Mucosa of stomach (tissue), 1 donor: ENCODE data around the gene EEF2KMT.
A peak's percentile ranks its signal among the peaks of the same experiment; 100 is the strongest.
"Not testable (repeated sequence)": the region's sequence is repeated elsewhere in the genome, so short reads cannot be mapped to it uniquely, and the experiment has no call there.

ENCODE experiments used
- H3K27me3 ChIP-seq: one replicate; pipeline ENCODE4 v1.7.0; 2013; ENCODE audit warnings: mild to moderate bottlenecking, low read length; ENCODE audit not compliant: control insufficient read depth, insufficient read depth
- H3K36me3 ChIP-seq: one replicate; pipeline ENCODE4 v1.7.0; 2013; ENCODE audit warnings: low read length; ENCODE audit not compliant: control insufficient read depth, insufficient read depth
- H3K4me1 ChIP-seq: one replicate; pipeline ENCODE4 v1.7.0; 2013; ENCODE audit warnings: mild to moderate bottlenecking, low read length; ENCODE audit not compliant: control insufficient read depth, insufficient read depth
- H3K4me3 ChIP-seq: one replicate; pipeline ENCODE4 v1.7.0; 2013; ENCODE audit warnings: low read length
- H3K9ac ChIP-seq: one replicate; pipeline ENCODE4 v1.7.0; 2013; ENCODE audit warnings: mild to moderate bottlenecking, low read length, moderate library complexity
- H3K9me3 ChIP-seq: one replicate; pipeline ENCODE4 v1.7.0; 2013; ENCODE audit warnings: mild to moderate bottlenecking, low read length, moderate library complexity; ENCODE audit not compliant: control insufficient read depth
- donor health status: Pancreatic carcinoma.

EEF2KMT gene

DNA sequence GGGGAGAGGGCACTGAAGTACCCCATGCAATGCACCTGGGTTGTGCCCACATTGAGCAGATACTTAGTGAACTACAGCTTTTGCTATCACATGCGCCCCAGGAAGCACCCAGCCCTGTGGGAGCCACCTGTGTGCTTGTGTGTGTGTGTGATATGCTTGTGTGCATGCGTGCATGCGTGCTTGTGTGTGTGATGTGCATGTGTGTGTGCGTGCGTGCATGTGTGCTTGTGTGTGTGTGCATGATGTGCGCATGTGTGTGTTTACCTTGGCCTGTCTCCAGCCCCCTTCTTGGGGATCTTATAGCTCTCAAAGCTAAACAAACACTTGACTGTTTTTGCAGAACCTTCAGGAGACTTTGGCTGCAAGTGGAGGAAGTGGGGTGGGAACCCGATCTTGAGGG is 32.7 kb downstream of the EEF2KMT start:
- no peaks in the 10 kb centered on the region for H3K36me3 ChIP-seq
- peak overlapping the region; percentile 57 for H3K9ac ChIP-seq
- H3K27me3 ChIP-seq = no peaks in the 10 kb centered on the region
- peak overlapping the region; percentile 2 for H3K4me3 ChIP-seq
- H3K9me3 ChIP-seq = no peaks in the 10 kb centered on the region
- H3K4me1 ChIP-seq = peaks cover 19% of the 10 kb centered on the region

DNA sequence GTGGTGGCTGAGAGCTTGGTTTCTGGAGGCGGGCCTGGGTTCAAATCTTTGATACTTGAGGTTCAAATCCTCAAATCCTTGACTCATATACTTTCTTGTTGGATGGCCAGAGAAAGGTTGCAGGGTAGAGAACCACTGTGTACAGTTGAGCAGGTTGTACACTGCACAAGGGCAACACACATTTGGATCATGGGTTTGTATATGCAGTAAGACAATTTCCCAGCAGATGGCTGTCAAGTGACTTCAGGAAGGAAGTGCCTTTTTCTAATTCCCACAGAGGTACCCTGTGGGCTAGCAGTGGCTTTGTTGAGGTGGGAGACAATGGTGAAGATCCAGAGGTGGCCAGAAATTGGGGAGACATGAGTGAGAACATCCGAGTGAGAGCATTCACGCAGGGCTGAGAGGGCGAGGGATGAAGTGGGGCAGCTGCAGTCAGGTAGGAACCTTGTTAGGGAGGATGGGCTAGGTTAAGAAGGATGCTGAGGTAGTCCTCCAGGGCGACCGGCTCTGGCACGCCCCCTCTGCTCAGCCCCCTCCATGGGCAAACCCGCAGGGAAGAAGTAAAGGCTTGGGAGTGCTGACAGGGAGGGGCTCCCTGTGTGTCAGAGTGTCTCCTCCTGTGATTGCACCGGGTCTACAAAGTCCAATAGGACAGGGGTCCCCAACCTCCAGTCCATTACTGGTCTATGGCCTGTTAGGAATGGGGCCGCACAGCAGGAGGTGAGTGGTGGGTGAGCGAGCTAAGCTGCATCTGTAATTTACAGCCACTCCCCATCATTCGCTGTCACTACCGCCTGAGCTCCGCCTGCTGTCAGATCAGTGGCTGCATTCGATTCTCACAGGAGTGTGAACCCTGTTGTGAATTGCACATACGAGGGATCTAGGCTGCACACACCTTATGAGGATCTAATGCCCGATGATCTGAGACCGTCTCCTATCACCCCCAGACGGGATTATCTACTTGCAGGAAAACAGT is 34.5 kb downstream of the EEF2KMT start:
- Histone ChIP-seq H3K9me3 (no peaks in the 10 kb centered on the region), H3K9ac (no peak overlapping the region)

DNA sequence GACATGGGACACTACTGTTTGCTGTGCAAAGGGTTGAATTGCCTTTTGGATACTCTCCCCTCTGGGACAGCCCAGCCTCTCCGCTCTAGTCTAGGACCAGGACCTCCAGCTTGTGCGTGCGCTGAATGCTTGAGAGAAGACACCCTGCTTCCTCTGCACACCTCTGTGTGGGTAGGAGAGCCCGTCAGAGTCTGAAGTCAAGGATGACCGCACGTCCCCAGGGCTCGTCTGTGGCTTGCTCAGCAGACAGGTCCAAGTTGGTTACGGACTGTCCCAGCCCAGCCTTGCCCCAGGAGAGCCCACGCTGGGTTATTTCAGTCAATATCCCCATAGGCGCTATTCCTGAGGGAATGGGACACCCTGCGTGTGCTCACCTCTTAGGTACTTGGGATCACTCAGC is 35.5 kb downstream of the EEF2KMT start:
- Histone ChIP-seq H3K36me3 (no peaks in the 10 kb centered on the region), H3K4me3 (no peak overlapping the region), H3K27me3 (no peaks in the 10 kb centered on the region), H3K9ac (no peak overlapping the region), H3K9me3 (no peaks in the 10 kb centered on the region), H3K4me1 (peaks cover 19% of the 10 kb centered on the region)

More for the DNA sequence above, 34.5 kb downstream of the EEF2KMT start:
- no peaks in the 10 kb centered on the region for H3K36me3 ChIP-seq
- H3K4me3 ChIP-seq = no peak overlapping the region
- no peaks in the 10 kb centered on the region for H3K27me3 ChIP-seq
- H3K4me1 ChIP-seq = peaks cover 19% of the 10 kb centered on the region

DNA sequence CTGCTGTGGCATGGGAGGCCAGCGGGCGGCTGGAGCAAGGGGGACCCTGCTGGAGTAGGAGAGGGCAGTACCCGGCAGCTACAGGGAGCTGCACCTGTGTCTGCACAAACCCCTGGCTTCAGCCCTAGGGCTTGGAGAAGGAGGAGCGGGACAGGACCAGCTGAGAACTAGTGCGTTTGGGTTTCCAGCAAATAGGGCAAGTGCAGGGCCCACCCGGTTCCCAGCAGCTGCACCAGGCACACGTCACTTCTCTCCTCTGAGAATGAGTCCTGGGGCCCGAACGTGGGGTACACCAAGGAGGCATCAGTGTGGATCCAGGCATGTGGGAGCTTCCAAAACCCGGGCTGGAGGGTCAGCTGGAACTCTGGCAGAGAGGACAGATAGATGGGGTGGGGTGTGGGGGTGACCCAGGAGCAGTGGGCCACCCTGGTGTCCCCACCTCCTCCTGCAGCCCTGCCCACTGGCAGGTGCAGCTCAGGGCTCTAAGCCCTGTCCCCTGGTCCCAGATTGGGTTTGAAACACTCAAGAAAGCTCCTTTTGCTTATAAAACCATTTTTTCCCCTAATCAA is 37.4 kb downstream of the EEF2KMT start:
- no peaks in the 10 kb centered on the region for H3K27me3 ChIP-seq
- no peaks in the 10 kb centered on the region for H3K36me3 ChIP-seq
- no peak overlapping the region for H3K9ac ChIP-seq
- H3K9me3 ChIP-seq = no peaks in the 10 kb centered on the region
- peaks cover 7% of the 10 kb centered on the region for H3K4me1 ChIP-seq
- no peak overlapping the region for H3K4me3 ChIP-seq

DNA sequence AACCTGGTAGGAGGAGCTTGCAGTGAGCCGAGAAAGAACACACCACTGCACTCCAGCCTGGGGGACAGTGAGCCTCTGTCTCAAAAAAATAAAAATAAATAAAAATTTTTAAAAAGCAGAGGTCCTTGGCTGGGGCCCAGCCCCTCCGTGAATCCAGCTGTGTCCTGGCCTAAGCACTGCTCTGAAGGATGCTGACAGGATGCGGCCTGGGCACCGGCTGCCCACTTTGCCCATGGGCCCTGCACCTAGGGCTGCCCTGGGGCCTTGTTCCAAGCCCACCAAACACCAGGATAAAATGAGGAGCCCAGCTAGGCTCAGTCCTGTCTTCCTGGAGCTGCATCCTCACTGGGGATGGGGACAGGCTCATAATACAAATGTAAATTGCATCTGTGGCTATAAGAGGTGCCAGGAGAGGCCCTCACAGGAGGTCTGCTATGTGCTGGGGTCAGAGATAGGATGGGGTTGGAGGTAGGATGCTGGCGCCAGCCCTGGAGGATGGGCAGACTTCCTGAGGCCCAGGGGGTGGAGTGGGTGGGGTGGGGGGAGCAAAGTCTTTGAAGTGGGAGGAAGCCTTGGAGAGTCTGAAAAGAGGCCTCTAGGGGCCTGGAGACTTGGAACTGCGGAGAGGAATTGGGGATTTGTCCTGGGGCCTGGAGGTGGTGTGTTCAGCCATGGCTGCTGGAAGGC is 38.1 kb downstream of the EEF2KMT start:
- H3K9ac ChIP-seq = no peak overlapping the region
- no peaks in the 10 kb centered on the region for H3K36me3 ChIP-seq
- no peaks in the 10 kb centered on the region for H3K27me3 ChIP-seq
- peaks cover under 1% of the 10 kb centered on the region for H3K4me1 ChIP-seq
- no peak overlapping the region for H3K4me3 ChIP-seq
- no peaks in the 10 kb centered on the region for H3K9me3 ChIP-seq

DNA sequence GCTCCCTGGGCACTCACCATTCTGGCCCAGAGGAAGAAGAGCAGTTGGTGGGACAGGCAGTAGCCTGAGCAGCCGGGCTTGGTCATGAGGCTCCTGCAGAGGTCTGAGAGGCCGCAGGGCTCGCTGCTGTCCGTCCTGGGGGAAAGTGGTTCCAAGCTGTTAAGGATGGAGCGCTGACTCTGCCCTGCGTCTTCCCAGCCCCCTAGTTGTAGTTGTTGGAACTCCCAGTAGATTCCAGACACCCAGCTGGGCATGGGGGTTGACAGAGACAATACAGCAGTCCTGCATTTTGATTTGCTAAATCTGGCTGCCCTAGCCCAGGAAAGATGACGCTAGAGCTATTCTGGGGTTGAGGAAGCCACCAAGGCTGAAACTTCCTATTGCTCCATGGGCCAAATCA is 39.1 kb downstream of the EEF2KMT start:
- H3K36me3 ChIP-seq = no peaks in the 10 kb centered on the region
- H3K27me3 ChIP-seq = no peaks in the 10 kb centered on the region
- no peaks in the 10 kb centered on the region for H3K4me1 ChIP-seq
- no peaks in the 10 kb centered on the region for H3K9me3 ChIP-seq
- H3K4me3 ChIP-seq = no peak overlapping the region
- no peak overlapping the region for H3K9ac ChIP-seq

DNA sequence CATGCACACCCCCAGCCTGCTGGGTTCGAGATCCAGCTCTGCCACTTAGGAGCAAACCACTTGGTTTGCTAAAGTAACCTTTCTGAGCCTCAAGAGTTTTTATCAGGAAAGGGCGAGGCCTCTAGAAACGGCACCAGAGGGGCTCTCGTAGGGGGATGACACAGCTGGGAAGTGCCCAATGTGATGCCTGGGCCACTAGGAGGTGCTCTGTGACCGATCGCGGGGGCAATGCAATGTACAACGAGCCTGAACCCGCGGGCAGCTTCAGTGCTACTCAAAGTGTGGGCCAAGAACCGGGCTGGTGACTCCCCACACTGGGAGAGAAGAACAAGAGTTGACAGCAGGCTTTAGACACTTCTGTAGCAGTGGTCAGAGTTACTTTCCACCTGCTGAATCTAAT is 41.2 kb downstream of the EEF2KMT start:
- Histone ChIP-seq H3K9ac (no peak overlapping the region), H3K36me3 (no peaks in the 10 kb centered on the region), H3K9me3 (no peaks in the 10 kb centered on the region), H3K4me1 (no peaks in the 10 kb centered on the region), H3K4me3 (no peak overlapping the region), H3K27me3 (no peaks in the 10 kb centered on the region)

DNA sequence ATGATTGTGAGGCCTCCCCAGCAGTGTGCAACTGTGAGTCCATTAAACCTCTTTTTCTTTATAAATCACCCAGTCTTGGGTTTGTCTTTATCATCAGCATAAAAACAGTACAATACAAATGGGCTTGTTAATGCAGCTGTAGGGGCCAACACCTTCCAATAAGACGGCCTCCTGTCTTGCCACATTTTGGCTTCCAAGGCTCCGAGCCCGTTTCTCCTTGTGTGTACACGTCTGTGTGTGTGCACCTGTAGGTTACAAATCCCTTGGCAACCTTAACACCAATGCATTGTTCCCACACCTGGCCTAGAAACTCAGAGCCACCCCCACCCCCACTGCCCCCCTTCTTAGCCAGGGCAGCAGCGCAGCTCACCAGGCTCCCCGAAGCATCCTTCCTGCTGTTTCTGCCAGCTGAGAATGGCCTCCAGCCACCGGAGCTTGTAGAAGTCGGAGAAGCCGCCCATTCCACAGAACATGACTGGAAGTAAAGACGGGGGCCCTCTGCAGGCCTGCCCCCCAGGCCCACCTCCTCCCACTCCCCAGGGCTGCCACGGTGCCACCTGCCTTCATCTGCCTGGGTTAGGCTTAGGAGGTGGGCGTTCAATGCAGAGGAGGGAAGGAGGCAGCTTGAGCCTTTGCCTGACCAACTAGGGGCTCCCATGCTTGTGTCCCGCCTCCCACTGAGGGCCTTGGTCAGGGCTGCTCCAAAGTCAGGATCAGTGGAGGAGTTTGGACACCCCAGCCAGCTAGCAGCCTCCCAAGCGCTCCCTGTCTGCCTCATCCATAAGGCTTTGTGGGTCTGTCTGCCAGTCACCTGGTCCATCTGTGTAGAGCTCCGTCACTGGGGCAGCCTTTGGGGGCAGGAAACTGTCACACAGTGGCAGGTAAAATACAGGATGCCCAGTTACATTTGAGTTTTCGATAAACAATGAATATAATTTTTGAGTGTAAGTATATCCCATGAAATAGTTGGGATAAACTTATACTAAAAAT is 42.4 kb downstream of the EEF2KMT start:
- no peaks in the 10 kb centered on the region for H3K36me3 ChIP-seq
- no peak overlapping the region for H3K4me3 ChIP-seq
- no peaks in the 10 kb centered on the region for H3K27me3 ChIP-seq
- no peak overlapping the region for H3K9ac ChIP-seq
- no peaks in the 10 kb centered on the region for H3K4me1 ChIP-seq
- no peaks in the 10 kb centered on the region for H3K9me3 ChIP-seq

DNA sequence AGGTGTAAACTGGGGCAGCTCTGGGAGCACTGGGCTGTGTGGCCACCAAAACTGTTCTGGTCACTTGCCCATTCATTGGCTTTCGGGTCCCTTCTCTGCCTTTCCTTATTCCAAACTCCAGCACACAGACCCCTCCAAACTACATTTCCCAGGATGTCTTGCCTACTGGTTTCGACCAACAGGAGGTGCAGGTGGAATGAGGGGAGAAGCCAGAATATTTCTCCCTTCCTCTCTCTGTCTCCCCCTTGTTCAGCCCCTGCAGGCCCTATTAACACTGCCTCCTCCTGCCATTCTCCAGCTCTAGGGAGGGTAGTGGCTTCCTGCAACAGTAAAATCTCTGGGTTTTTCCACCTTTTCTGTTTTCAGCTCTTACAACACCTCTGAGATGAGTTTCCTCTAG is 50.7 kb downstream of the EEF2KMT start:
- Histone ChIP-seq H3K4me1 (no peaks in the 10 kb centered on the region), H3K36me3 (no peaks in the 10 kb centered on the region), H3K4me3 (no peak overlapping the region), H3K9ac (no peak overlapping the region), H3K27me3 (no peaks in the 10 kb centered on the region), H3K9me3 (no peaks in the 10 kb centered on the region)

DNA sequence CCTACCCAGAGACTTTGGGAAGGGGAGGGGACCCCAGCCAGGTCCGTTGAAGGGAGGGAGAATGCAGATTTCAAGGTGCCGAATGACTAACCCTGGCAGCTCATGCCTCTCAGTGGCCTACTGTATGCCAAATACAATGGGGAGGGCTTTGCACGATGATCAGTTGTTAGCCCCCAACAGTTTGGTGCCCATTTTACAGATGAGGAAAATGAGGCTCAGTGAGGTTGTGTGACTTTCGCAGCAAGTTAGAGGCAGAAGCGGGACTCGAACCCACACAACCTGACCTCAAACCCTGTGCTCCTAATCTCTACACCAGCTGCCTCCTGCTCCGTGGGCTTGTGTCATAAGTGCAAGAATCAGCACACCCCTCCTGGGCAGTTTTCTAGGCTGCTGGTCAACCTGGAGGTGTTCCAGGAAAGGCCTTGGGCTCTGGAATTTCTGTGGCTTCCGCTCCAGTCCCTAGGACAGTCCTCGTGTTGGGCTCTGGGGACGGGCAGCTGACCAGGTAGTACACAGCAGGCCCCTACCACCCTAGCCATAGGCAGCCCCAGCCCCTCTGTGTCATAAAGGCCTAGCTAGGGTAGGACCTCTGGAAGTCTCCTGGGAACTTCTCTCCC is 52.0 kb downstream of the EEF2KMT start:
- Histone ChIP-seq H3K36me3 (no peaks in the 10 kb centered on the region), H3K27me3 (no peaks in the 10 kb centered on the region), H3K9me3 (no peaks in the 10 kb centered on the region), H3K4me3 (no peak overlapping the region), H3K4me1 (no peaks in the 10 kb centered on the region), H3K9ac (no peak overlapping the region)

DNA sequence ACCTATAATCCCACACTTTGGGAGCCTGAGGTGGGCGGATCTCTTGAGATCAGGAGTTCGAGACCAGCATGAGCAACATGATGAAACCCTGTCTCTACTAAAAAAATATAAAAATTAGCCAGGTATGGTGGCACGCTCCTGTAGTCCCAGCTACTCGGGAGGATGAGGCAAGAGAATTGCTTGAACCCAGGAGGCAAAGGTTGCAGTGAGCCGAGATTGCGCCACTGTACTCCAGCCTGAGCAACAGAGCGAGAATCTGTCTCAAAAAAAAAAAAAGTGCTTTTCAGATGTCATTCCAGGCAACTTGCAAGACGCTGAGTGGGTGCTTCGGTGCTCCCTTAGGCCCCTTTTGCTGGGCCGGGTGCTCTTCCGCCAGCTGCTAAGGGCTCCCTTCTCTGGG is 53.0 kb downstream of the EEF2KMT start:
- H3K36me3 ChIP-seq, H3K9me3 ChIP-seq, H3K4me3 ChIP-seq, H3K4me1 ChIP-seq, H3K9ac ChIP-seq, H3K27me3 ChIP-seq: not testable (repeated sequence)
